Endothelial cell of umbilical vein (primary cell): Measurements from ENCODE around the gene GNB5.

Source experiments
- CTCF ChIP-seq, 2 donors: IDR thresholded peaks; 1 replicate in 1 of 2; 2 replicates in 1 of 2; pipeline ENCODE4 v1.5.1; 2011; ENCODE audit warnings: low read length in 2 of 2, mild to moderate bottlenecking in 2 of 2, moderate library complexity in 2 of 2, control low read depth in 1 of 2, inconsistent platforms in 1 of 2, low read depth in 1 of 2; ENCODE audit not compliant: insufficient read depth in 1 of 2; ENCODE audit errors: extremely low read depth in 1 of 2
- GATA2 ChIP-seq: IDR thresholded peaks from 2 replicates; pipeline ENCODE4 v1.7.0; 2011; ENCODE audit warnings: low read depth, mild to moderate bottlenecking, moderate library complexity, mixed read lengths, low read length; ENCODE audit not compliant: insufficient read length, insufficient read depth
- JUN ChIP-seq: IDR thresholded peaks from 2 replicates; pipeline ENCODE4 v1.6.1; 2011; ENCODE audit warnings: borderline replicate concordance, low read depth; ENCODE audit not compliant: insufficient read length, insufficient read depth
- POLR2A ChIP-seq: IDR thresholded peaks from 2 replicates; pipeline ENCODE4 v1.6.1; 2012; ENCODE audit warnings: low read depth, mild to moderate bottlenecking, control low read depth, low read length
- POLR2AphosphoS5 ChIP-seq: IDR thresholded peaks from 2 replicates; pipeline ENCODE4 v1.6.1; 2012; ENCODE audit warnings: low read depth, mild to moderate bottlenecking, control low read depth, low read length, moderate library complexity; ENCODE audit not compliant: insufficient read depth

GRCh38 chr15:52140646-52141045, 50.5 kb downstream of the GNB5 start:
- TF ChIP-seq CTCF (IDR thresholded peaks at IDR 0.05; ENCODE audit: extremely low read depth in 1 of 2, insufficient read depth in 1 of 2, low read depth in 1 of 2, low read length in 2 of 2) (no peak), POLR2A (no peak), POLR2AphosphoS5 (no peak), JUN (no peak), GATA2 (no peak)
